IMR-90 (cell line): Measurements from ENCODE around the gene USP9X. TPM values are rescaled to one million over a fixed set of nuclear protein-coding genes. Genes with fewer than 3 reads are reported as not detected.

Experiments used
- ATAC-seq: fragments of 200-7000 bp; cut with Tn5 transposase; 2 replicates; pipeline ENCODE4 v1.9.1; 2020; ENCODE audit warnings: low read depth, mild to moderate bottlenecking, moderate library complexity
- BruUV-seq: library from RNA; stranded (reverse); fragments of 400-500 nt; replicated peaks from 2 replicates; lab custom pipeline; 2021; lab: Mats Ljungman, UMichigan
- CTCF ChIA-PET: fragments of 300-600 bp; formaldehyde crosslinking; extraction: SDS; loops from one replicate; lab custom pipeline; 2021; ENCODE audit warnings: antibody characterized with exemption; lab: Yijun Ruan, JAX
- POLR2A ChIA-PET: fragments of 300-600 bp; sonication (Branson Sonifier 250); formaldehyde crosslinking; loops from one replicate; lab custom pipeline; 2022; ENCODE audit warnings: antibody characterized with exemption; ENCODE audit not compliant: unreplicated experiment; lab: Charles Lee
- DNase-seq: peaks from one replicate; pipeline ENCODE4 v3.0.0; 2013
- H2AFZ ChIP-seq: replicated peaks from 2 replicates; pipeline ENCODE3; 2013; ENCODE audit warnings: low read length, mild to moderate bottlenecking; ENCODE audit not compliant: poor library complexity
- H2AK5ac ChIP-seq: 2 replicates; pipeline ENCODE4 v1.6.1; 2013; ENCODE audit warnings: low read depth, low read length, inconsistent platforms
- H2AK9ac ChIP-seq: replicated peaks from 2 replicates; pipeline ENCODE3; 2013; ENCODE audit warnings: mild to moderate bottlenecking, low read depth, low read length, moderate library complexity; ENCODE audit not compliant: poor library complexity
- H2BK120ac ChIP-seq: 2 replicates; pipeline ENCODE4 v1.6.1; 2013; ENCODE audit warnings: low read depth, low read length, inconsistent platforms
- H2BK15ac ChIP-seq: 3 replicates; pipeline ENCODE4 v1.6.1; 2013; ENCODE audit warnings: low read depth, low read length, inconsistent platforms
- H2BK20ac ChIP-seq: 2 replicates; pipeline ENCODE4 v1.6.1; 2013; ENCODE audit warnings: low read depth, mild to moderate bottlenecking, inconsistent platforms, low read length, moderate library complexity
- H2BK5ac ChIP-seq: 2 replicates; pipeline ENCODE4 v1.6.1; 2013; ENCODE audit warnings: mild to moderate bottlenecking, low read depth, low read length, inconsistent platforms; ENCODE audit not compliant: poor library complexity, severe bottlenecking
- H3K14ac ChIP-seq: replicated peaks from 2 replicates; pipeline ENCODE4 v1.6.1; 2013; ENCODE audit warnings: low read depth, low read length, inconsistent platforms
- H3K18ac ChIP-seq: 2 replicates; pipeline ENCODE4 v1.6.1; 2013; ENCODE audit warnings: low read depth, low read length, control low read depth
- H3K23ac ChIP-seq: 2 replicates; pipeline ENCODE4 v1.6.1; 2013; ENCODE audit warnings: low read depth, low read length, inconsistent platforms
- H3K27ac ChIP-seq: 2 replicates; pipeline ENCODE4 v1.5.1; 2013; ENCODE audit warnings: mild to moderate bottlenecking, control low read depth, low read length; ENCODE audit not compliant: insufficient read depth
- H3K27me3 ChIP-seq: 2 replicates; pipeline ENCODE4 v1.6.1; 2013; ENCODE audit warnings: low read length; ENCODE audit not compliant: control insufficient read depth, insufficient read depth
- H3K36me3 ChIP-seq: 2 replicates; pipeline ENCODE4 v1.6.1; 2013; ENCODE audit warnings: low read length, mixed read lengths; ENCODE audit not compliant: control insufficient read depth, insufficient read depth
- H3K4ac ChIP-seq: 2 replicates; pipeline ENCODE4 v1.6.1; 2013; ENCODE audit warnings: low read depth, low read length, inconsistent platforms
- H3K4me1 ChIP-seq: 2 replicates; pipeline ENCODE4 v1.6.1; 2013; ENCODE audit warnings: low read length, mixed read lengths; ENCODE audit not compliant: control insufficient read depth, insufficient read depth
- H3K4me2 ChIP-seq: 2 replicates; pipeline ENCODE4 v1.6.1; 2013; ENCODE audit warnings: low read depth, mild to moderate bottlenecking, control low read depth, low read length, moderate library complexity
- H3K4me3 ChIP-seq: 2 replicates; pipeline ENCODE4 v1.5.1; 2013; ENCODE audit warnings: low read depth, mild to moderate bottlenecking, control low read depth, low read length, moderate library complexity; ENCODE audit not compliant: insufficient read depth
- H3K56ac ChIP-seq: 2 replicates; pipeline ENCODE4 v1.6.1; 2013; ENCODE audit warnings: low read length, inconsistent platforms; ENCODE audit not compliant: insufficient read depth; ENCODE audit errors: extremely low read depth
- H3K79me1 ChIP-seq, 2 experiments: 2 replicates each; pipeline ENCODE4 v1.6.1; 2013; ENCODE audit warnings: low read length in 2 of 2, inconsistent platforms in 1 of 2, low read depth in 1 of 2
- H3K9ac ChIP-seq: 2 replicates; pipeline ENCODE4 v1.6.1; 2013; ENCODE audit warnings: low read depth, low read length, control low read depth
- H3K9me1 ChIP-seq: 2 replicates; pipeline ENCODE4 v1.6.1; 2013; ENCODE audit warnings: low read length, inconsistent platforms; ENCODE audit not compliant: insufficient read depth
- H3K9me3 ChIP-seq: 2 replicates; pipeline ENCODE4 v1.6.1; 2013; ENCODE audit warnings: low read length; ENCODE audit not compliant: control insufficient read depth, insufficient read depth
- H4K20me1 ChIP-seq: 2 replicates; pipeline ENCODE4 v1.6.1; 2013; ENCODE audit warnings: low read length, inconsistent platforms; ENCODE audit not compliant: insufficient read depth
- H4K5ac ChIP-seq: 2 replicates; pipeline ENCODE4 v1.6.1; 2013; ENCODE audit warnings: mild to moderate bottlenecking, low read depth, low read length, control low read depth
- H4K8ac ChIP-seq, 2 experiments: 2 replicates each; pipeline ENCODE4 v1.6.1; 2013; ENCODE audit warnings: low read depth in 2 of 2, low read length in 2 of 2, control low read depth in 1 of 2, inconsistent platforms in 1 of 2
- H4K91ac ChIP-seq: 2 replicates; pipeline ENCODE4 v1.6.1; 2013; ENCODE audit warnings: low read depth, low read length, inconsistent platforms; ENCODE audit not compliant: insufficient read depth
- CHD1 ChIP-seq: IDR thresholded peaks from 2 replicates; pipeline ENCODE4 v1.6.1; 2012; ENCODE audit warnings: low read depth, low read length, improper control_type of control experiment
- ELK1 ChIP-seq: fragments of 150-350 bp; IDR thresholded peaks from 2 replicates; pipeline ENCODE4 v1.6.1; 2016; ENCODE audit warnings: low read depth, mild to moderate bottlenecking, low read length, moderate library complexity, borderline replicate concordance
- FOS ChIP-seq: fragments of 150-350 bp; IDR thresholded peaks from 2 replicates; pipeline ENCODE4 v1.6.1; 2016; ENCODE audit warnings: low read depth, low read length
- RAD21 ChIP-seq: IDR thresholded peaks from 2 replicates; pipeline ENCODE4 v1.6.1; 2012; ENCODE audit warnings: low read length, improper control_type of control experiment
- RCOR1 ChIP-seq: IDR thresholded peaks from 2 replicates; pipeline ENCODE4 v1.6.1; 2012; ENCODE audit warnings: mild to moderate bottlenecking, low read length, improper control_type of control experiment; ENCODE audit not compliant: insufficient replicate concordance
- RFX5 ChIP-seq: IDR thresholded peaks from 2 replicates; pipeline ENCODE4 v1.8.0; 2012; ENCODE audit warnings: low read depth, mild to moderate bottlenecking, low read length, moderate library complexity
- SMC3 ChIP-seq: fragments of 150-350 bp; IDR thresholded peaks from 2 replicates; pipeline ENCODE4 v1.6.1; 2016; ENCODE audit warnings: low read depth, mild to moderate bottlenecking, antibody characterized with exemption, low read length, moderate library complexity
- WGBS, 2 experiments: methylation state at CpG; one replicate each; pipeline versions ENCODE4 v1.1.5 to v1.1.7; 2013; ENCODE audit warnings: missing lambda C conversion rate in 2 of 2; ENCODE audit not compliant: insufficient read length in 1 of 2; ENCODE audit errors: extremely low coverage in 2 of 2; 5-methylcytosine and 5-hydroxymethylcytosine counted together
- dilution Hi-C: fragments of 300-500 bp; cut with HindIII; formaldehyde crosslinking; loops from one replicate; pipeline ENCODE4 v1.14.3; 2018; ENCODE audit warnings: low sequenced_read_pairs; ENCODE audit not compliant: unreplicated experiment
- in situ Hi-C: fragments of 300-500 bp; cut with MboI; formaldehyde crosslinking; loops from 3 replicates; pipeline ENCODE4 v1.14.3; 2019; ENCODE audit warnings: low sequenced_read_pairs, inconsistent platforms, mixed read lengths
- intact Hi-C: fragments of 100-400 bp; cut with micrococcal nuclease; formaldehyde crosslinking; loops from 2 replicates; pipeline ENCODE4 v1.10.0; 2022
- polyA plus RNA-seq, 3 experiments: library from polyadenylated mRNA; depleted of rRNA; stranded (reverse); fragments of >200 nt; gene quantifications; 2 replicates each; pipeline ENCODE4 v1.2.3, GENCODE V29; 2012; ENCODE audit warnings: low replicate concordance in 1 of 3
- total RNA-seq: library from RNA; depleted of rRNA; stranded (reverse); fragments of >200 nt; gene quantifications from 2 replicates; pipeline ENCODE4 v1.2.3, GENCODE V29; 2012
- TF ChIP-seq, protein P1 (sequence below): fragments of 150-350 bp; IDR thresholded peaks from 2 replicates; pipeline ENCODE4 v1.6.1; 2017; ENCODE audit warnings: mild to moderate bottlenecking, antibody characterized with exemption, low read length, low read depth

The USP9X gene
- total and polyA plus RNA-seq, 2 of the 4 experiments (the other 2 are of a cell fraction), result 17.5 to 104 TPM

DNA sequence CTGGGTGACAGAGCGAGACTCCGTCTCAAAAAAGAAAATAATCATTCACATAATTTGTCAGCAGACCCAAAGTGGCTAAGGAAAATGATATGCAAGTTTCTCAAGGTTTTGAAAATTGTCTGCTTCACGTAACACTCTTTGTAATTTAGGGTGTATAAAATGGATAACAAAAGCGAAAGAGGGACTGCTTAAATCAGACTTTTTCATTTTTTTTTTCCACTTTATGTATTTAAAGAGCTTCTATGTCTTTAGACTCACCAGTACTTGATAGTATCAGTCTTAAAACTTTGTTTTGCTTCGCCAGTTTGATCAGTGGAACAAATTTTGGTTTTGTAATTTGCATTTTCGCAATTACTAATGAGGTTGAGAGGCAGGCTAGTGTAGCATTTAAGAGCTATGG lies 34.6 kb downstream of the USP9X start:
- no peak overlapping the region for H4K5ac ChIP-seq
- ATAC-seq (no peak), DNase-seq (no peak)
- peaks cover 2% of the 10 kb centered on the region for H3K36me3 ChIP-seq
- no peak overlapping the region for H3K9ac ChIP-seq
- no peaks in the 10 kb centered on the region; the same call in none of the 2 replicates for H3K27me3 ChIP-seq
- no peak overlapping the region for H2BK5ac ChIP-seq
- in situ Hi-C loops, result no loop called here
- no peak overlapping the region for H4K91ac ChIP-seq
- H3K27ac ChIP-seq, result no peak overlapping the region
- H3K18ac ChIP-seq, result no peak overlapping the region
- H3K9me3 ChIP-seq, result no peaks in the 10 kb centered on the region
- no peaks in the 10 kb centered on the region; the same call in 1 of the 2 replicates for H3K4me1 ChIP-seq
- no peak overlapping the region for H2AFZ ChIP-seq
- H2BK20ac ChIP-seq, result no peak overlapping the region
- no peak overlapping the region for H2AK5ac ChIP-seq
- no peak overlapping the region for H2AK9ac ChIP-seq
- H3K14ac ChIP-seq, result no peak overlapping the region
- H4K20me1 ChIP-seq, result peaks cover 89% of the 10 kb centered on the region
- no CpG with 5 or more reads among the region's 6 CpGs for WGBS, 2 experiments
- H3K4ac ChIP-seq, result no peak overlapping the region
- ChIA-PET CTCF (interaction anchor here (0.6 kb wide), 1 partner anchor 24 kb away, joined by 3 read pairs; no protein-coding TSS in a partner anchor), POLR2A (no interaction called here)
- no peaks in the 10 kb centered on the region for H3K9me1 ChIP-seq
- H3K79me1 ChIP-seq, result peaks cover 3 to 8% of the 10 kb centered on the region in 2 experiments; a peak in 1 of 4 replicates
- no peak overlapping the region for H4K8ac ChIP-seq
- no peak overlapping the region for H3K23ac ChIP-seq
- H3K56ac ChIP-seq, result no peak overlapping the region
- intact Hi-C loops, result loop anchor here (5.0 kb wide), 1 partner anchor 243 kb away; no protein-coding TSS in a partner anchor
- TF ChIP-seq RFX5 (no peak), RCOR1 (no peak), ELK1 (no peak), FOS (no peak), SMC3 (no peak), RAD21 (no peak), CHD1 (no peak)
- TF ChIP-seq, protein P1, sequence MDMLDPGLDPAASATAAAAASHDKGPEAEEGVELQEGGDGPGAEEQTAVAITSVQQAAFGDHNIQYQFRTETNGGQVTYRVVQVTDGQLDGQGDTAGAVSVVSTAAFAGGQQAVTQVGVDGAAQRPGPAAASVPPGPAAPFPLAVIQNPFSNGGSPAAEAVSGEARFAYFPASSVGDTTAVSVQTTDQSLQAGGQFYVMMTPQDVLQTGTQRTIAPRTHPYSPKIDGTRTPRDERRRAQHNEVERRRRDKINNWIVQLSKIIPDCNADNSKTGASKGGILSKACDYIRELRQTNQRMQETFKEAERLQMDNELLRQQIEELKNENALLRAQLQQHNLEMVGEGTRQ, result no peak
- BruUV-seq, result no TSS peak
- no peak overlapping the region for H2BK120ac ChIP-seq
- dilution Hi-C loops, result no loop called here
- no peak overlapping the region for H3K4me2 ChIP-seq
- H3K4me3 ChIP-seq, result no peak overlapping the region
- H2BK15ac ChIP-seq, result no peak overlapping the region
